ENCODE results near the gene STOML1.

STOML1 gene

GRCh38 chr15:73959801-73960200 is 32.3 kb downstream of the STOML1 start:
- no peak for FAIRE-seq

GRCh38 chr15:73959012-73959581 is 33.0 kb downstream of the STOML1 start:
- FAIRE-seq = no peak

GRCh38 chr15:73957785-73958184 is 34.3 kb downstream of the STOML1 start:
- no peak for FAIRE-seq

GRCh38 chr15:73957276-73957675 is 34.8 kb downstream of the STOML1 start:
- FAIRE-seq = no peak

GRCh38 chr15:73956743-73957135 is 35.4 kb downstream of the STOML1 start:
- no peak for FAIRE-seq

GRCh38 chr15:73955861-73956742 is 36.0 kb downstream of the STOML1 start:
- no peak for FAIRE-seq

GRCh38 chr15:73955326-73955725 is 36.8 kb downstream of the STOML1 start:
- FAIRE-seq = no peak

GRCh38 chr15:73954188-73955145 is 37.6 kb downstream of the STOML1 start:
- FAIRE-seq = no peak

GRCh38 chr15:73952913-73953750 is 39.0 kb downstream of the STOML1 start:
- no peak for FAIRE-seq

- no peak for FAIRE-seq
Observed at GRCh38 chr15:73952171-73952912, 39.8 kb downstream of the STOML1 start.

GRCh38 chr15:73951601-73952000 is 40.5 kb downstream of the STOML1 start:
- no peak for FAIRE-seq

GRCh38 chr15:73950831-73951561 is 41.1 kb downstream of the STOML1 start:
- no peak for FAIRE-seq

GRCh38 chr15:73950479-73950830 is 41.6 kb downstream of the STOML1 start:
- FAIRE-seq = no peak

- no peak for FAIRE-seq
Observed at GRCh38 chr15:73949496-73949895, 42.6 kb downstream of the STOML1 start.

- no peak for FAIRE-seq
Observed at GRCh38 chr15:73948982-73949381, 43.1 kb downstream of the STOML1 start.

GRCh38 chr15:73948396-73948795 is 43.7 kb downstream of the STOML1 start:
- FAIRE-seq = no peak

GRCh38 chr15:73947651-73948050 is 44.4 kb downstream of the STOML1 start:
- FAIRE-seq = no peak

GRCh38 chr15:73946795-73947370 is 45.2 kb downstream of the STOML1 start:
- no peak for FAIRE-seq

- FAIRE-seq = no peak
Observed at GRCh38 chr15:73946046-73946721, 45.9 kb downstream of the STOML1 start.

- FAIRE-seq = no peak
Observed at GRCh38 chr15:73945130-73945508, 47.0 kb downstream of the STOML1 start.

Measured in colon (tissue), 2 donors.